HL-60 (cell line): ENCODE results near the gene SRGAP3.

Experiments
- GABPA ChIP-seq: IDR thresholded peaks from 2 replicates; pipeline ENCODE4 v1.6.1; 2012; ENCODE audit warnings: low read depth
- TF ChIP-seq, protein P1 (sequence below): IDR thresholded peaks from one replicate; pipeline ENCODE4 v1.5.1; 2011; ENCODE audit warnings: low read length, control low read depth, inconsistent platforms; ENCODE audit not compliant: insufficient read depth

DNA sequence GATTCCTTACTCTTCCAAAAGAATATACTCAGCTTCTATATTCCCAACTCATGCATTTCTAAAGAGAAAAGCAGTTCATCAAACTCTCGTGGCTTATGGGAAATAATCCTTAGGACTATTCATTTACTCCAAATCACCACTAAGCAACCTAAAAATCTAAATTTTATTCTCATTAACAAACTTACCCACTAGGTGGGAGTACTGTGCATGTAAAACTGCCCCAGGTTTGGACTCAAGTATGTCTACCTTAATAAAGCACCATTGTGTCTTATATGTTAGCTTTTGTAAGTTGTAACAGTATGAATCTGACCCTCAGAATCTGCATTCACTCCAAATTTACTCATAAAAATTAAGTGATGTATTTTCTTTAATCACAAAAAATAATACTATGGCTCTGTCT lies 311.4 kb downstream of the SRGAP3 start:
- TF ChIP-seq, protein P1, sequence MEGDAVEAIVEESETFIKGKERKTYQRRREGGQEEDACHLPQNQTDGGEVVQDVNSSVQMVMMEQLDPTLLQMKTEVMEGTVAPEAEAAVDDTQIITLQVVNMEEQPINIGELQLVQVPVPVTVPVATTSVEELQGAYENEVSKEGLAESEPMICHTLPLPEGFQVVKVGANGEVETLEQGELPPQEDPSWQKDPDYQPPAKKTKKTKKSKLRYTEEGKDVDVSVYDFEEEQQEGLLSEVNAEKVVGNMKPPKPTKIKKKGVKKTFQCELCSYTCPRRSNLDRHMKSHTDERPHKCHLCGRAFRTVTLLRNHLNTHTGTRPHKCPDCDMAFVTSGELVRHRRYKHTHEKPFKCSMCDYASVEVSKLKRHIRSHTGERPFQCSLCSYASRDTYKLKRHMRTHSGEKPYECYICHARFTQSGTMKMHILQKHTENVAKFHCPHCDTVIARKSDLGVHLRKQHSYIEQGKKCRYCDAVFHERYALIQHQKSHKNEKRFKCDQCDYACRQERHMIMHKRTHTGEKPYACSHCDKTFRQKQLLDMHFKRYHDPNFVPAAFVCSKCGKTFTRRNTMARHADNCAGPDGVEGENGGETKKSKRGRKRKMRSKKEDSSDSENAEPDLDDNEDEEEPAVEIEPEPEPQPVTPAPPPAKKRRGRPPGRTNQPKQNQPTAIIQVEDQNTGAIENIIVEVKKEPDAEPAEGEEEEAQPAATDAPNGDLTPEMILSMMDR: no peak
- no peak for TF ChIP-seq GABPA
